NCI-H226 (cell line): ENCODE measurements around the gene PTPRG.

Experiments used
- DNase-seq: peaks from one replicate; pipeline ENCODE4 v3.0.0-alpha.2; 2015

The PTPRG gene

DNA sequence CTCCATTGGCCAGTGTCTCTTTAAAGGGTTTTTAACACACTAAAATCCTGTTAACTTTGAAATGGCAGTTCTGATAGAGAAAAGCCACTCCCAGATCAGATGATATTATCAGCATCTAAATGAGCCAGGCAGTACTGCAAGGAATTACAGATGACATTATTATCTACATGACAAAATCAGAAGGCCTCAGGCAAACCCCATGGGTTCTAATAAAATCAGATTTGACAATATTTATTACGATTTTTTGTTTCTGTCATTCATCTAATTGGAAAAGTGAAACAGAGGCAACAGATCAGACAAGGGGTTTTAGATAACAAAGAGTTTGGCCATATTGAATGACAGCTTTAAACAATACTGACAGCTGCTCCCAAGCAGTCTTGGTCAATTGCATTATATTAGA lies 699.3 kb downstream of the PTPRG start:
- DNase-seq, result no peak

DNA sequence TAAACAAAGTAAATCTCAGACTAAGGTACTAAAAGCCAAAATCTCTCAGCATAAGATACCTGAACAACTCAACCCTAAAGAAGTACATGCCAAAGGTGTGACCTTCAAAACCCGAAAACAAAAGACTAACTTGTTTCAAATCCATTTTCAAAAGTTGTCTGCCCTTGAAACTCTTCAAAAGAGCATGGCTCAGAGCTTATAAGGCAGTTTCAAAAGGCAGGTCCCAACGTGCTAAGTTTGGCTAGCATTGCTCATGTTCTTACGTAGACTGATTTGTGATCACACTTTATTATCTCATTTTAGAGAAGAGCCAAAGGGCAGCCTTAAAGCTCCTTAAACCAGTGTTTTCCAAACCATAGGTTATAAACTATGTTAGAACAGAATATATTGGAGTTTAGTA lies 699.8 kb downstream of the PTPRG start:
- DNase-seq, result no peak

DNA sequence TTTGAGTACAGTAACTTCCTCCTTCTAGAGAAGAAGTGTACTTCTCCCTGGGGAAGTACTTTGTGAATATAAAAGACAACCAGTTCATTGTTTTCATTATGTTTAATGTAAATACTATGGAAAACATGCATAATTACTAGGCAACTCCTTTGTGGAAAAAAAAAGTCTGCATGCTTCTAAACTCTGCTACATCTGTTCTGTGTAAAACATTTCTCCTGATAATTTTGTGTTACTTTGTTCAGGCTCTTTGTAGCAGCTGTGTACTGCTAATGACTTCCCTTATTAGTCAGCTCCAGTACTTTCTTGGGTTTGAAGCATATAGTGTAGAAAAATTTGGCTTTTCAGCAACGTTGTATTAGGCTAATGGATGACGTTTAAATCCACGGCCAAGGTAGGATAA lies 700.4 kb downstream of the PTPRG start:
- no peak for DNase-seq

DNA sequence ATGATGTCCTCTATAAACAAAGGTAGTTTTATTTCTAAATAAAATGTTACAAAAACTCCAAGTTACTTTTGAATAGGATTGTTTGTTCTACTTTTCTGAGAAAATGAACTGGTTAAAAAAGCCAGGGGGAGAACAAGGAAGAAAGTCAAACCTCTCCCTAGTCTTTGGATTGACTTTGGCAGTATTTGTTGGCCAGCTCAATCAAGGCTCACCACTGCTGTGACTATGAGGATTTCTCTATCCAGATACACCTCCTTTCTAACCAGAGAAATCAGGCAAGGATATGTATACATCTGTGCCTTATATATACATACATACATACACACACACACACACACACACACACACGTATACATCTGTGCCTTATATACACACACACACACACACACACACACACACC lies 704.2 kb downstream of the PTPRG start:
- DNase-seq, result no peak

DNA sequence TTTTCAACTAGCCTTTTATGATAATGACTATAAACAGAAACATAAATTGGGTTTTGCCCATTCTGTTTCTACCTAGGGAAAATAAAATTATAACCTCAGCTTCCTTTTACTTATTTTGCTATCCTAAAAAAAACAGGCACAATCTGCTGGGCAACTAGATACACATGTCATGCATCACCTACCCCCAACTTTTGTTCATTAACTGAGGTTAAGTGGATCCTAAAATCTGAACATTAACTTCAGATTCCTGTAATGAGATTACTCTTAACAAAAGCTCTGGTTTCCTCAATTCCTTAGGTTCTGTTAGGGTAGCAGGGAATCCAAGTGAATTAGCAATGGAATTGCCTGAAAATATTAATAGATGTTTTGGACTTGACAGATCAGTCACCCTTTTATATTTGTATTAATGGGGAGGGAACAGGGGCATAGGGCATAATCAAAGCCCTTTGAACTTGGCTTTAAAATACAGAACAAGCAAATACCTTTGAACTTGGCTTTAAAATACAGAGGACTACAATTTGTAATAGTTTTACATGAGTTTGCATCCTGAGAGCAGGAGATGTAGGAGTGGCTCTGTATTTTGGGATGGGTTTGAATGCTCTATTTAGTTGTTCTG lies 705.4 kb downstream of the PTPRG start:
- DNase-seq, result no peak

DNA sequence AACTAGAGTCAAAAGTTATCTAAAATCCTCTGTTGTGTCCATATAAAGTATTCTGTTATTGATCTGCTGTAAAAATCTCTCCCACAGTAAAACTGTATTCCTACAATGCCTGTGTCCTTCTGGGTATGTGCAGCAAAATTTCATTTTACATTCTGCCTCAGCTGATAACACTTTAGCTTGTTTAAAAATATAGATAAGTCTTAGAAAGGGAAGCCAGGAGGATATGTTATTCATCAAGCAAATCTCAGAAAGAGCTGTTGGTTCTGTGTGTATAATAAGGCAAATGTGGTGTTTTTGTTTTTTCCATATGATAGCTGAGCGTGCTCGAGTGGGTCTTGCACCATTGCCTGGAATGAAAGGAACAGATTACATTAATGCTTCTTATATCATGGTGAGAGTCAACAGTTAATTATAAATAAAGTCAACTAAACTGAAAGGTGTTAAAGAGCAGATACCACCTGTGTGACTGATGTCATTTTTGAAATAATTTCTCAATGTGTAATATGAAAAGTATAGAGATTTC lies 715.3 kb downstream of the PTPRG start:
- DNase-seq, result no peak

DNA sequence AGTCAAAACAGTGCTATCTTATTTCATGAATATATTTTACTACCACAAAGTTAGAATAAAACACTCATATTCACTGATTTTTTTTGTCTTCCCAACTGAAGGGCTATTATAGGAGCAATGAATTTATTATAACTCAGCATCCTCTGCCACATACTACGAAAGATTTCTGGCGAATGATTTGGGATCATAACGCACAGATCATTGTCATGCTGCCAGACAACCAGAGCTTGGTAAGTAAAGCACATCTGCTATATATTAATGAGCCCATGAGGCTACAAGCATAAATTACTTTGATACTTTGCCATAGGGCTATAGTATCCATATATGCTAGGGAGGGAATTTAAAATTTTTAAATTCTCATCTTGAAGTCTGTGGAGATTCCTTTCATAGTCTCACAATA lies 716.1 kb downstream of the PTPRG start:
- DNase-seq, result no peak

DNA sequence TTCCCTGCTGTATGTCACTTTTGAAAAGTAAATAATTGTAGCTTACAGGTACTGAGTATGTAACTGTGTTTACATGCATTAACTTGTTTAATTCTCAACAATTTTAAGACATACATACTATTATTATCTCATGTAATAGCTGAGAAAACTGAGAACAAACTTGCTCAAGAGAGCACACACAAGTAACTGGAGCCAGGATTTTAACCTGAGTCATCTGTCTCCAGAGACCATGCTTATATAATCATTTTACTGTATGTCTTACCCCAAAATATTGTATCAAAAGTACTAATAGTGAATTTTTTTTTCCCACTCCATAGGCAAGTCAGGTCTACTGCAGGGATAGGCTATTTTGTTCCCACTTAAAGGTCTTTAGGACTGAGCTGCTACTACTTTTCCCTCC lies 716.6 kb downstream of the PTPRG start:
- DNase-seq, result no peak

DNA sequence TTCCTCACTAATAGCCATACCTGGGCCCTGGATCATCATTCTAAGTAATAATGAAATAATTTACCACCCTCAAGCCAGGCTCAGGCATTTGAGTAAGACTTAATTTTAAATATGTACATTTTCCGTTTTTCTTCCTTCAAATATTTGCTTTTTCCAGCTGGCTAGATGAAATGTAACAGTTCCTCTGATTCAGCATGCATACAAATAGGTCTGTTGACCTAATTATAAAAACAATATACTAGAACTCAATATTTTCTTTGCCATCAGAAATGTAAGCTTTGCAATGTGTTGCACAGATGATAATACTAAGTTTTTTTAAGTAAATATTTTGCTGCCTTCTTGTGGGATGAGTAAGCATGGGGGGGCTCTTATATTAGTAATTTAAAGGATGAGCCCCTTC lies 720.4 kb downstream of the PTPRG start:
- no peak for DNase-seq

DNA sequence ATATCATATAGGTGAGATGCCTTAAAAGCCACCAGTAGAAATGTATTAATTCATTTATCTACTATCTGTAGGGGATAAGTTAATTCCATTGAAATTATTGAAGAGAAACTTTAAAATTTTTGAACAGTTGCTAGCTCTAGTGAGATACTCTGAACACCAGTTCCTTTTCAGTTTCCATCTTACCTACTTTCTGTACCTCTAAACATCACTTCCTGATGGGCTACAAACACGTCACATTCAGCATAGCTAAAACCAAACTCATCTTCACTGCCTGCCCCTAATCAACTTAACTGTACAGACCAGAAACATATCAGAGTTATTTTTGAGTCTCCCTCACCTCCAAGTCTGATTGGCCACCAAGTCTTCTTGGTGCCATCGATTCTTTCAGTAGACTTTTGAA lies 723.1 kb downstream of the PTPRG start:
- no peak for DNase-seq

DNA sequence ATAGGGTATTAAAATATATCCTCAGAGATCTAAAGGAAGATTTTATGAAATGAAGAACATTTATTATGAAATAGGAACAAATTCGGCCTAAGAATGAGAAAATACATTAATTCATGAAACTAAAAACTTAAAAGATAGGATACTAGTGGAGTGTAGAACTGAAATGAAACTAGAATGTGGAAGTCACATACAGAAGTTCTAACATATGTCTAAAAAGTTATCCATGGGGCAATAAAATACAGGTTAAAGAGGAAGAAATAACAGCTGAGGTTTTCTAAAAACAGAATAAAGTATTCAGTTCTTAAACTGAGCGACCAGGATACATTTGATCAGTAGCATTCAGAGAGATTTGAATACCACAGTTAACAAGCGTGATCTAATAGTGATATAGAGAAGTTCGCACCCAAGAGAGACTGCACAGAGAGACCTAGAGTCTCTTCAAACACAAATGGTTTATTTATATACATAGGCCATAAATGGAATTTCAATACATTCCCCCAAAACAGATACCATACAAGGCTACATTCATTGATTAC lies 726.1 kb downstream of the PTPRG start:
- no peak for DNase-seq

DNA sequence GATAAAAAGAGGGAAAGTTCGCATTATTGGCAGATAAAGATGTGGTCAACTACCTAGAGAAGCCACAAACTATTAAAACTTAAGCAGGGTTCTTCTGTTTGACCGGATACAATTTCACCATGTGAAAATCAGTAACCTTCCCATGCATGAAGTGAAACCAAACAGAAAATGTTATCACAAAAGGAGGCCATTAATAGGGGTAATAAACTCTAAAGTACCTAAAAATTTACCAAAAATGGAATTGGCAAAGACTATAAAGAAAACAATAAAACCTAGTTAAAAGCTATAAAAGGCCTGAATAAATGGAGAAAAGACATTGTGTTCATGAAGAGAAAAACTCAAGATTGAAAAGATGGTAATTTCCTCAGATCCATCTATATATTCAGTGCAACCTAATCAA lies 728.6 kb downstream of the PTPRG start:
- DNase-seq, result no peak

DNA sequence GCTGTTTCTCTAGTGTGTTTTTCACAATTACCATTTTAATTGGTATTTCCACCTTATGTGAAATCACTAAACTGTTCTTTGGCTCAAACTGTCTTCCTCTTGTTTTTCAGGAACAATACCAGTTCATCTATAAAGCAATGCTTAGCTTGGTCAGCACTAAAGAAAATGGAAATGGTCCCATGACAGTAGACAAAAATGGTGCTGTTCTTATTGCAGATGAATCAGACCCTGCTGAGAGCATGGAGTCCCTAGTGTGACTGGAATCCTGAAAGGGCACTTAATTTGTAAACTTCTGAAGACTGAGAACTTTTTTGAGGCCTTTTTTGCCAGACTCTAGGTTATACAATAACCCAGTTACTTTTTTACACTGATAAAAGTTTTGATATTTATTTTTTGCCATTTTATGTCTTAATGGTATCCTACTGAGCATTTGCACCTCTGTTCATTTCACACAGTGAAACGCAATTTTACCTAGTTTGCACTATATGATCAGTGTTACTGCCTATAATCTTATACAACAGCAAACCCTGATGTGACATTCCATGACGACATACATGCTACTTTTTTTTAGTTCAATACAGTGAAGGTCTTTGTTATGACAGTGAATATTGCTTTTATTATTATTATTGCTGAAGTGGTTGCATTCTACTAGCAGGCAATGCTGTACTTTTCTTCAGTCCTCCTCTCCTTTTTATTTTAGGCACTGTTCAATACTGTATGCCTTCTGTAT lies 731.8 kb downstream of the PTPRG start:
- no peak for DNase-seq

DNA sequence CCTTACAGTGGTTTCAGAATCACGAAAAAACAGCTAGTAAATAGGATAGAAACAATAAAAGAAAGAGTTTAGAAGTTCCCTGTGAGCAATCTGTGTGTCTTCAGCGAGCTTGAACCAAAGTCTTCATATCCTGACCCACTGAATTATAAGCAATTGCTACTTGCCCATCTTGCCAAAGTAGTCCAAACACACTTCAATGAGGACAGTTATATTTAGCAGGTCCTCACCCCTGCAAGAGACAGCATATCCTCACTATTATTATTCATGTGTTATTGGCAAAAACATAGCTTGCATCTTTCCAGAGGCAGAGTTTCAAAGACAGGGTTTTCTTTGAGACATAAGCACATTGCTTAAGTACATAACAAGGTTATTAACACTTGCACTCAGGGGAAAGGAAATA lies 734.2 kb downstream of the PTPRG start:
- DNase-seq, result no peak

DNA sequence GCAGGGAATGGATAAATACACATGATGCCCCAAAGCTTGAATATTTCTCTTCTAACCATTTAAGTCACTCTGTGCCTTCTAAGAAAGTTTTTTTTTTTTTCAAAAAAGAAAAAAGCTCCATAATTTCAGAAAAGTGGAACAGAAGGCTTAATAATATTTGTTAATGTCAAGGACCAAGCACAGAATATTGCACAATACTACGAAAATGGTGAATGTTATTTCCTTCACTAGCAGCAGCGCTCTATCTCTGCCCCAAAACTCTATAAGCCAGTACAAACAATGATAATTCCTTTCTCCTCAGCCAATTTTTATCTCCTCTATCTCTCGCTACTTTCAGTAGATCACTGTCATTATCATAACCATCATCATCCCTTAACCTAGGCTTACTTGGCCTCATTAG lies 739.2 kb downstream of the PTPRG start:
- DNase-seq, result no peak

DNA sequence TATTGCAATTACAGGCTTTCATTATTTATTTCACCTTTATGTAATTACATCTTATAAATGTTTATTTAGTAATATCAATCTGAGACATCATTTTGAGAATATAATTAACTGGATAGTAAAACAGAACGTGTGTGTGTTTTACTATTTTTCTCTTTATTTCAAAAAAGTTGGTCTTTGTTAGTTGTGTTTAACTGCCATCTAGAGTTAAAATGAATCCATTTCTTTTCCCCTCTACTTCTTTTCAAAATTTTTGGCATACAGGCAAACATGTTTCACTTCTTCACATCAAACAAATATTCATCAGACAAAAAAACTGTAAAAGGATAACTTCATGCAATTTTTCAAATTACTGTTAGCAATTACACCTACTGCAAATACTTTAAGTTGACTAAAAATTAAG lies 750.8 kb downstream of the PTPRG start:
- DNase-seq, result no peak

DNA sequence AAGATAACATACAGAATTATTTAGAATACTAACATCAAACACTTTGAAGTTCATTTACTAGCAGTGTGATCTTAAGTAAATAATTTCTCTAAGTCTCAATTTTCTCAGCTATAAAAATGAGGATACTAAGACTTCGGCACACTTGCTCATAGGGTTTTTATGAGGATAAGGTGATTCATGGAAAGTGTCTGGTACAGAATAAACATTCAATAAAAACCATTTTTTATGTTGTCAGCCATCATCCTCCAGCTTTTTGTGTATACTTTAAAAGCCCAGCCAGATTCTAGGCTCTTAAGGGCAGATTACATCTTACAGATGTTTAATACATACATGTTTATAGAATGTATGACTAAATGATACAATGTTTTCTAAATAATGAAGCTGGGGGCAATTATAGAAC lies 755.2 kb downstream of the PTPRG start:
- DNase-seq, result no peak

DNA sequence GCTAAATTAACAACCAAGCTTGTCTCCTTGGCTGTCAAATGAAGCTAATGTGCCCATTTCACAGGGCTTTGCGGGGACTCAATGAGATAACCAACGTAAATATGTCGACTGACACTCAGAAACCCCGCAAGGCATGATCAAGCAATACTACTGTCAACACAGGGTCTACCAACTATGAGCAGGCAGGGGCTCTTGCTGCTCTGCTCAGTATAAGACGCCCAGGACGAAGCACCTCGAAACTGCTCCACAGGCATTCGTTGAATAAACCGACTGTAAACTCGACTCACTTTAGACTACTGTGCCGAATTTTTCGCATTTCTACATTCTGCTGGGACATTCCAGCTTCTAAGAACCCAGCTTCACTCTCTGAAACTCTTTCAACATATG lies 757.0 kb downstream of the PTPRG start:
- no peak for DNase-seq

DNA sequence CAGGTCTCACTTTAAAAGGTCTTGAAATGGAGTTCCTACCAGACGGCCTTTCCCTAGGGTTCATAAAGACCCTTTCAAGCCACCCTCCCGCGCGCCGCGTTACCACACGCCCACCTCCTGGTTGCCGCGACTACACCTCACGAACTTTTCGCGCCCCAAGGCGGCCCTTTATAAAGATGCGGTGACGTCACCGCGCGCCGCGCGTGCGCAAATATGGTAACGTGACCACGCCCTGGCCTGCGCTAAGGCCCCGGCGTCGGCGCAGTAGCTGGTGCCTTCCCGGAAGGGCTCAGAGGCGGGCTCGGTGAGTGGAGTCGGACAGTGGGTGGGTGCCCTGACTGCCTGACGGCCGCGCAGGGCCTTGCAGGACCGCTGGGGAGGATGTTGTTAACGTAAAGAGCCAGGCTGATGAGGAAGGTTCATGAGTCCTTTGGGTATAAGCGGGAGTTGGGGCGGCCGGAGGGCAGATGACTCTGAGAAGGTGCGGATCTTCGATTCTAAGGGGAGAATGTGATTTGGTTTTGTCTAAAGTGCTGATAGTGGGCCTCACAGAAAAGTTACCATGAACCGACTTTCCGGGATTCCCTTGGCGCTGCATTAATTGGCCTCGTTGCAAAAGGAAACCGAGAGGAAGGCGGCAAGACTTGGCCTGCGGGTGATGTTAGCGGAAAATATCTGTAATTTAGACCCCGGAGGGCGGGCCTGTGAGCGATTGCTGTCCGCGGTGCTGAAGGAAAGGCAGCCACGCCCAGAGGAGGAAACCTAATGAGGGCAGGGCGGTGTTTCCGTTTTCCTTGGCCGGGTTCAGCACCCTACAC lies 757.6 kb downstream of the PTPRG start:
- DNase-seq, result peak; percentile 7

DNA sequence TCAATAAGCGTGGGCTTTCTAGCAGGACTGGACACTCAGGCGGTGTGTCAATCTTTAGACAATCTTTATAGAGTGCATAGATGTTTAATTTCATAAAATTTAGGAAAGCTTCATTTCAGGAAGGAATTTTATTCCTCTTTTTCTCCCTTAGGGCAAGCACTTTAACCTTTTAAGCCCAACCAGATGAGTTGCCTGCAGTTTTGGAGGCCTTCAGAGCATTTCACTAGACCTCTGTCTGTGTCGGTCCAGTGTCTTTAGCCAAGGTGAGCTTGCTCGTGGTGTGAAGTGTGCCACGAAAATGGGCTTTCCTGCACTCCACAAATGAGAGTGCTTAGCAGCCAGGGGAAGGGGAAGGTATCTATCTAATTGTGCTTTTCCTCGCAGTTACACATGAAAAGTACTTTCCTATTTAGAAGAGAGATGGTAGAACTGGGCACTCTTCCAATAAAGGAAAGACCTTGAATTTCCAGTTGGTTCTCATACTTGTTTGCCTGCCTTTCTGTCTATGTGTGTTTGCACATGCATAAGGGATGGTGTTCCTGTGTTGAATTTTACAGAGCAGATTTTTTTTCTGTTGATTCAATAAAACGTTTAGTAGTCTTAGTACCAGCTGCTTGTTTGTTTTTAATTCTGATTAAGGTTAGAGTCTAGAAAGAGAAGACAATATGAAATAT lies 758.3 kb downstream of the PTPRG start:
- DNase-seq, result no peak

DNA sequence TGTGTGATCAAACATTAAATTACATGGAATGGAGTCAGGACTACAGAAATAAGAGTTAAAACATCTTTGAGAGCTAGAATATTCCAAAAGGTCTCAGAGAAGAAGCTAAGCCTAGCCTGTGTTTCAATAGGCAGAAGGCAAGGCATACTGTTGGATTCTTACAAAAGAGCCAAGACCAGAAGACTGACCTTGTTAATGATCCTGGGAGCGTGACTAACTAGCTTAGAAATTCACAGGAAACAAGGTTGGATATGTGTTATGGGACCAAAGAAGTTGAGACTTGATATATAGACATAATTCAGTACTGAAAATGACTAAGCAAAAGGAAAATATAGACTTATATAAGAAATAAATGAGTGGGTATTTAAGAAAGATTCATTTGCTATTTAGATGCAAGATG lies 761.9 kb downstream of the PTPRG start:
- no peak for DNase-seq

DNA sequence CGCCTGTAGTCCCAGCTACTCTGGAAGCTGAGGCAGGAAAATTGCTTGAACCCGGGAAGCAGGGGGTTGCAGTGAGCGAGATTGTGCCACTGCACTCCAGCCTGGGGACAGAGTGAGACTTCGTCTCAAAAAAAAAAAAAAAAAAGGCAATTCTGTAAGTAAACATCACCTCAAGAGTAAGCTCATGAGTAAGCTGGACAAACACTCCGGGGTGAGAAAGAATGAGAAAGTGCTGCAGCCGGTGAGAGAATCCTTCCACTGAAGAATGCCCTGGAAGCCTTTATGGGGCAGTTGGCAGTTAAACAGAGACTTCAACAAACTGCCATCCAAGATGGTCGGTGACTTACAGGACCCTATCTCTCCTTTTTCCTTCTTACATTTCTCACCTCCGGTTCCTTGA lies 764.5 kb downstream of the PTPRG start:
- DNase-seq, result no peak

DNA sequence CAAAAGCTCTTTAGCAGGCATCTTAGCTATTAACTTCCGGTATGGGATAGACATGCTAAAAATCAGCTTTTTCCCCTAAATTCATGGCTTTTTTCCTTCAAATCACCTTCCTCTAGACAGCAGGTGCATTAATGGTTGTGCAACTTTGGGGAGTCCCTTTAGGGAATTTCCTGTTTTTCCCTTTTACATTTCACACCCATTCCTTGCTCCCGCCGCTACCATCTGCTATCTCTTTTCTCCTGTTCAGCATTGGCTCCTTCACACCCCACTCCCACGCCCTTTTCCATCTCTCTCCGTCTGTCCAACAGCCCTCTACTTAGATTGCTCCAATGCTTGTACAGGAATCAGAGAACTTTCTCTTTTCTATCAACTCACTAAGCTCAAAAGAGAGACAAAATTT lies 768.6 kb downstream of the PTPRG start:
- no peak for DNase-seq
